NB4 (cell line): ENCODE data around the gene CROCC2.

ENCODE experiments used
- DNase-seq: peaks from one replicate; pipeline ENCODE4 v3.0.0; 2010; ENCODE audit warnings: low read depth
- H3K4me3 ChIP-seq: one replicate; pipeline ENCODE4 v1.5.1; 2011; ENCODE audit warnings: mild to moderate bottlenecking, low read depth, low read length, moderate library complexity
- CTCF ChIP-seq: IDR thresholded peaks from one replicate; pipeline ENCODE4 v1.5.1; 2012; ENCODE audit warnings: low read depth, low read length
- MAX ChIP-seq: IDR thresholded peaks from 2 replicates; pipeline ENCODE4 v1.6.1; 2011; ENCODE audit warnings: low read depth, low read length
- MYC ChIP-seq: IDR thresholded peaks from 2 replicates; pipeline ENCODE4 v1.6.1; 2011; ENCODE audit warnings: low read depth, low read length
- POLR2A ChIP-seq: IDR thresholded peaks from 2 replicates; pipeline ENCODE4 v1.6.1; 2011; ENCODE audit warnings: mild to moderate bottlenecking; ENCODE audit not compliant: insufficient read length; ENCODE audit errors: extremely low read depth

CROCC2 gene

GRCh38 chr2:241036964-241037421 lies 130.9 kb downstream of the CROCC2 start:
- DNase-seq, result no peak
- TF ChIP-seq MYC (no peak), CTCF (no peak), POLR2A (no peak), MAX (no peak)
- no peak overlapping the region for H3K4me3 ChIP-seq

GRCh38 chr2:241037498-241037897 lies 131.4 kb downstream of the CROCC2 start:
- no peak for DNase-seq
- TF ChIP-seq MYC (no peak), CTCF (no peak), MAX (no peak), POLR2A (no peak)
- H3K4me3 ChIP-seq, result no peak overlapping the region

GRCh38 chr2:241038374-241039180 lies 132.4 kb downstream of the CROCC2 start:
- H3K4me3 ChIP-seq, result no peak overlapping the region
- DNase-seq, result no peak
- TF ChIP-seq MAX, result no peak
- no peak for TF ChIP-seq CTCF
- TF ChIP-seq MYC, result no peak
- TF ChIP-seq POLR2A, result no peak

GRCh38 chr2:241039416-241039815 lies 133.3 kb downstream of the CROCC2 start:
- TF ChIP-seq POLR2A, result no peak
- no peak for TF ChIP-seq MYC
- TF ChIP-seq CTCF, result no peak
- TF ChIP-seq MAX, result no peak
- no peak for DNase-seq

GRCh38 chr2:241040081-241040803 lies 134.1 kb downstream of the CROCC2 start:
- no peak overlapping the region for H3K4me3 ChIP-seq
- no peak for DNase-seq
- no peak for TF ChIP-seq MAX
- no peak for TF ChIP-seq MYC
- TF ChIP-seq CTCF, result no peak
- no peak for TF ChIP-seq POLR2A

More at GRCh38 chr2:241039416-241039815, 133.3 kb downstream of the CROCC2 start:
- H3K4me3 ChIP-seq, result no peak overlapping the region
